AG08396 (cell line): Measurements from ENCODE around the gene ABTB2.
A peak's percentile ranks its signal among the peaks of the same experiment; 100 is the strongest.

Source experiments
- DNase-seq: peaks from one replicate; pipeline ENCODE4 v3.0.0; 2012; ENCODE audit warnings: low spot score, mixed read lengths

Gene ABTB2

DNA sequence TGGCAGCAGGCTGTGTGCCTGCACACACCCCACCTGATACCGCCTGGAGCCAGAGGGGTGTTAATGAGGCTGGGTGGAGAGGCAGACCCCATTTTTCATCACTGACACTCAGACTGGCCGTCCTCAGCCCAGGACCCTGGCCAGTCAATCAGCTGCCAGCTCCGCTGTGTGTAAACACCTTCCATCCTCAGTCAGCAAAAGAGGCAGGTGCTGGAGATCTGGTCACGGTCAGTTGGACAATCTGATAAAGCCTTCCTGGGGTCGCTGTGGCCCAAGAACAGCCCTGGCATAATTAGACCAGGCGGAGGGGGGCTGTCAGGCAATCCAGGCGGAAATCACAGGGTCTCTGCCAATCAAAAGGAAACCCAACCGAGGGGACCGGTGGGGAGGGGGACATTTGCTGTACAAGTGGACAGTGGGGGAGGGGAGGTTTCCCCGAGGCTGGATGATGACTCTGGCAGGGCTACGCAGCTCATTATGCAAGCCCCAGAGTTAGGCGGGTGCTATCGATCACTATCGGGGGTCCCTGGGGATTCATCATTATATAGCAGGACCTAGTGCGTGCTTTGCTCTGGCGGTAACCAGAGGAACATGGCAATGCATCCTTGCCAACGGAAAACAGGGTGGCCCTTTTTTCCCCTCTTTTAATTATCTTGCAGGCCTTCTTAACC lies 72.9 kb downstream of the ABTB2 start:
- DNase-seq = no peak

DNA sequence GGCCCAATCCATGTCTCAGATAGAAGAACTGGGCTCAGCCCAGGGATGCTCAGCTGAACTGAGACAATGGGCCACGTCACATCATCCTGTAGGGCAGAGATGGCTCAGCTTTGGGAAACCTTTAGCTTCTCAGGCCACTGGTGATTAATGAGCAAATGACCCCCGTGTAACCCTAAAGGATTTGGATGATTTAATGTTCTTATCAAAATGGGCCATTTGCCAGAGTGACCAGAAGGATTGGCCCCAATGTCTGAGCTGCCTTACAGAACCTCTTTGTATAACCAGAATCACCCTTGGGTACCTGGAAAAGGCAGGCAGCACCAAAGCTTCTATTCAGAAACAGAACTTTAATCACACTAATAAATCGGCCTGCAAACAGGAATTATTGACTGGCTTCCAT lies 73.7 kb downstream of the ABTB2 start:
- DNase-seq = no peak

DNA sequence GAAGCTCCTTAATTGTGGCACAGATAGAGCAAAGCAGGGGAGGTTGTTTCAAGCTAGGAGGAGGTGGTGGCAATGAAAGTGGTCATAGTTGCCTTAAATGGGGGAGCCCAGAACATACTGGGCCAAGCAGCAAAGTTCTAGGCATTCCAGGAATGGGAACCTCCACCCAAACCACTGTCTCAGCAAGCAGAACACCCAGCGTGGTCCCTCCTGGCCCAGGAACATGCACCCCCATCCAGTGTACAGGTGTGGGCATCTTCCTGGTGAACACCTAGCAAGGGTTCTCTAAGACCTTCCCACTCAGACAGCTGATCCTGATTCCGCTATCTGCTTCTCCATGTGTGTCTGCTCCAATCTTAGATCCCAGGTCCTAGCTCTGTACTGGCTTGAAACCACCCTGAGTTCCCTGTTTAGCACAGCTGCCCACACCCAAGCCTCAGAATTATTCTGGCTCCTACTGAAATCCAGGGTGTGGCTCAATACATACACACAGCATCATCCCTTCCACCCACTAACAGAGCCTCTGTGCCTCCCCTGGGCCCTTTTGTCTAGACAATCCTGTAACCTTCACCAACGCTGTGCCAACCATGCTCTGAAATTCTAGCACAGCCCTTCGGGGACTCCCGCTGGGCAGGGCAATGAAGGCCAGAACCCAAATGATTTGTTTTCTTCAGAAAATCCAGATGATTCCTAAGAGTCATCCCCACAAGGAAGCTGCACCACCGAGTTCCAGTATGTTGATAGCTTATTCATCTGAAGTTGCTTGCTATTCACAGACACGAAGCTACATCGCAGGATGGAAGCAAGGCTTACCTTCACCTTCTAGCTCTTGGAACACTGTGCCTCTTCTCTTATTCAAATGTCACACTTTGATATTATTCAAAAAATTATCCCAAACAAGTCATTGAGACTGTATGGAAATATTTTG lies 76.6 kb downstream of the ABTB2 start:
- DNase-seq = no peak

DNA sequence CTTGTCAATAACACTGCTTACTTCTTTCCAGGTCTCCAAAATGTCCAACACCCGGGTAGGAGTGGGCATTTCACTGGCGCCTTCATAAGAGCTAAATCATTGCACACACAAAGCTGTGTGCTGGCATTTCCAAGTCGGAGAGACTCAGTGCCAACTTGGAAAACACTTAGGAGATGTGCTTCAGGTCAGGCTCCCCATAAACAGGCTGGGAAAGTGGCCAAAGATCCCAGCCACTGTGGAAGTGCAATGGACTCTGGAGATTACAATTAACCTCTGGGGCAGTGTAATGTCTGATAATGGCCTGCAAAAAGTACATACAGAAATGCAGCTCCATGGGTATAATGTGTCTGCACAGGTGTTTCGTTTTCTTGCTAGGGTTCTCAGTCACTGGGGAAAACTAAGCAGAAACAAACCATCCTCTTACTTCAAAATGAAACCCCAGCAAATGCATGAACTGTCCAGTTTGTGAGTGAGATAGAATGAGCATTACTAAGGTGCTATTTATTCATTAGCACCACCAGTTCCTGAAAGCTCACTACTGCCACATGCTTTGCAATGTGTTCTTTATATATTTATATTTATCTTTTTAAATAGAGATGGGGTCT lies 79.0 kb downstream of the ABTB2 start:
- no peak for DNase-seq

DNA sequence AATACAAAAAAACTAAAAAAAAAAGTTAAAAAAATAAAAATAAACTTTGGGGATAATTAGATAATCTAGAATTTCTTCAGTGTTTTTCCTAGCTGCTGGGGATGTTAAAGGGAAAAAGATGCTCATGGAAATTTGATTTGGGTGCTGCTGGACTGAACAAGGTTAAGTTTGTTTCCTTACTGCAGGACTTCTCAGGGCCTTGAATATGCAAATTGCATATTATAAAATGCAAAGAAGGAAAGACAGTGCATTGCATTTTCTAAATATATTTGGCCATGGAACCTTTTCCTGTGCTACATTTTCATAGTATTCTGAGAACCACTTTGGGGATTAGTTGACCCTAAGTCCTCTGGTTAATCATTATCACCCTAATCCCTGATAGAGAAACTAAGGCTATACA lies 79.6 kb downstream of the ABTB2 start:
- DNase-seq = no peak

DNA sequence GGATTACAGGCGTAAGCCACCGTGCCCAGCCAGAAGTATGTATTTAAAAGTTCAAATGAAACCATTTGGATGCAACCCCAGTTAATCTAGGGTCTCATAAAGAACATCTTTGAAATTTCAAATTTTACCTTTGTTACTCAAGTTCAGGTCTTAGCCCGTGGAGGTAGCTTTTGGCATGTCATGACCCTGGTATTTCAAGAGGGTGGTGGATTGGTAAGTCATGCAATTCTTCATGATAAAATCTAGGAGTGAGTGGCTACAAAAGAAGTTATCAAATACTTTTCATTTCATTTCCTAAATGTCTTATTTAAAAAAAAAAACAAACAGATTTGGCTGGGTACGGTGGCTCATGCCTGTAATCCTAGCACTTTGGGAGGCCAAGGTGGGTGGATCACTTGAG lies 80.6 kb downstream of the ABTB2 start:
- DNase-seq = no peak

DNA sequence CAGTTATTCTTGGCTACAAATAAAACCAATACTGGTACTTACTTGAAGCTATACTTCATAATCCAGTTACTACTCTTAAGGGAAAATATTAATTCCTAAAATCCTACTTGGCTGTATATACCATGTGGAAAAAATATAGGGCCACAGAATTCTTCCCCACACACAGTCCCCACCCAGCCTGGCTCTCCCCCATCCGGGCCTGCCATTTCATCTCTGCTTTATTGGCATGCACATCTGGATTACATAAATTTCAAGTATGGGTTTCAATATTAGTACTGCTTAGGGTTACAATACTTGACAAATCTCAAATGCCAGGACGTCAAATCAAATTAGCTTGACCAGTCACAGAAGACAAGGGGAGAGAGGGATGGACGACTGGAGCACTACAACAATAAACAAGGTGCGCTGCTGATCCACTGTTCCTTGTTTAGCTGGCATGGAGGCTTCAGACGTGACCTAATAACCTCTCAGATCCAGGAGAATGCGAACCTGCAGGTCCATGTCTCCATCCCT lies 81.4 kb downstream of the ABTB2 start:
- DNase-seq = no peak

DNA sequence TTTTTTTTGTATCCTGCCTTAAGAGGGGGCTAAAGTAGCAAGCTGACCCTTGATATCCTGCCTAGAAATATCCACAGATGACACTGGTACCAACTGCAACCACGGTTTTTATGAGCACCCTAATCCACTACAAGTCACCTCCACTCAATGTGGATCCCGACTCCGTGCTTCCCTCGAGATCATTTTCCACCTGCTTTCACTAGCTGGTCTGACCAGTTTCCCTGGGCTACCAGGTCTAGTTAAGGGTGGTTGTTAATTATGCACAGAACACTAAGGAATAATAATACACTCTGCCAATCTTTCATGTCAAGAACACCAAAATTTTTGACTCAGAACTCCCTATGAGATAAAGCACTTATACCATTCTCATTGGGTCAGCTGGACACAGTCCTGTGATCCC lies 82.3 kb downstream of the ABTB2 start:
- no peak for DNase-seq

DNA sequence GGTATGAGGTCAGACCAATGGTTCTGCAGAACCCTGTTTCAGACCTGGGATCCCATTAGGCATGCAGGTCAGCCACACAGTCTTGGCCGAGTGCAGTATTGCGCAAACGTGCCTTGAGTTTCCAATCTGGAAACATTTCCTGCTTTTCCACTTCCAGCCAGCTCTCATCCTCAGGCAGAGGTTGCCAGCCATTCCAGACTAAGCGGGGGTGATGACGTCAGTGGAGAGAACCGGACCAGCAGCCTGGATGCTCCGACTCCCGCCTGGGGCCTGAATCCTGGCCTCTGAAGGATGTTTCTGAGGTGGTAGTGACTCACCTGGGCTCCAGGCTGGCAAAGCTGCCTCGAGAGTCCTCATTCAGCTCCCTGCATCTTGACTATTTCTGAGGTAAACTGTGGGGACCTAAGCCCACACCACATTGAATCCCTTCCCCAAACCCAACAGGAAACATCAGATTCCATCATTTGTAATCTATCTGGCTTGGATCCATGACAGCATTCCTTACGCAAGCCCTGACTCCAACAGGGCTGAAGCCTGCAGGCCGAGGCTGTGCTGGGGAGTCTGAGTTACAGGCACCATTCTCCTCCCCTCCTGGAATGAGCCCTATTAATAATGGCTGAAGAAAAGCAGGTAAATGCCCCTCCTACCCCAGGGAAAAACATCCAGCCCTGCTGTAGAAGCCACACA lies 83.0 kb downstream of the ABTB2 start:
- peak; percentile 92 for DNase-seq

DNA sequence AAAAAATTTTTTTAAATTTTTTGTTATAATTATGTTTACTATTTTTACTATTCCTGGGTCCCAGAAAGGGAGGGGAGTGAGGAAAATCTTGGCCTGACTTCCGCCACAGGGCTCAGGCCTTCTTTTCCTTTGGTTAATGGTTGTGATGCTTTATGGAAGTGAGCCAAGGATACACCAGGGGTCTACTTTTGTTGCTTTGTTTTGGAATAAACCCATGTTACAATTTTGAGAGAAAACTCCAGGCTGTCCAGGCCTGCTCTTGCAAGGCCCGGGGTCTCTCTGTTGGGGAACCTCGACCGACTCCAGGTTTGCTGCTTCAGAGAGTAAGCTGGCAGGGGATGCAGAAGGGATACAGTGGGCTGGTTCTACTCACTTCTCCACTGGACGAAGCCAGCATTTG lies 84.7 kb downstream of the ABTB2 start:
- no peak for DNase-seq

DNA sequence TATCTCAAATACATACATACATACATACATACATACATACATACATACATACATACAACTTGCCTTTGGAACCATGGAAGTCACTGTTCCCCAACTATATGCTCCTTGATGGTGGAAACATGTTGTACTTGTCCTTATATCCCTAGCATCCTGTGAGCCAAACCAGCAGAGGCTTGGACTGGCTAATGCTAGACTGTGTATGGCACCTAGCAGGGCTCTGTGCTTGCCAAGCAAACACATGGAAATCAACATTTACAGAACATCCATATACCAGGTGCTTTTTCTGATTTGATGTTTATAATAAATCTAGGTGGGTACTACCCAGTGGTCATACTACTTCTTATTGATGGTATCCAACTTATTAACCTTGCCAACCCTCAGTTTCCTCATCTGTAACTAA lies 86.1 kb downstream of the ABTB2 start:
- DNase-seq = no peak

DNA sequence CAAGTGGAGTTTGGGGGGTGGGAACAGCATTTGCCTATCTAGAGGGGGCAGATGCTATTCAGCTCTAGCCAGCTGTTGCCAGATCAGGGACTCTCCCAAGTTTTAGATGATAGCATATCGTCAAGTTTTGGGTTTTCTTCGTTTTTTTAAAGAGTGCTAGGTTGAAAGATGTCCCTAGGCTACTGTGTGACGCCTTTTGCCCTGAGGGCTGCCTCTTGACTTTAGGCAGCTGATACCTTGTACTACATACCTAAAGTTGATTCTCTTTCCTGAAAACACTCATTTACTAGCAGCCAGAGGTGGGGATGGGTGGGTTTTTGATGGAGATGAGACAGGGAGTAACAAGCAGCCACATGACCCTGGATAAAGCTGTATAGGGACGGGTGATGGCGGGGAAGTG lies 87.1 kb downstream of the ABTB2 start:
- DNase-seq = no peak

DNA sequence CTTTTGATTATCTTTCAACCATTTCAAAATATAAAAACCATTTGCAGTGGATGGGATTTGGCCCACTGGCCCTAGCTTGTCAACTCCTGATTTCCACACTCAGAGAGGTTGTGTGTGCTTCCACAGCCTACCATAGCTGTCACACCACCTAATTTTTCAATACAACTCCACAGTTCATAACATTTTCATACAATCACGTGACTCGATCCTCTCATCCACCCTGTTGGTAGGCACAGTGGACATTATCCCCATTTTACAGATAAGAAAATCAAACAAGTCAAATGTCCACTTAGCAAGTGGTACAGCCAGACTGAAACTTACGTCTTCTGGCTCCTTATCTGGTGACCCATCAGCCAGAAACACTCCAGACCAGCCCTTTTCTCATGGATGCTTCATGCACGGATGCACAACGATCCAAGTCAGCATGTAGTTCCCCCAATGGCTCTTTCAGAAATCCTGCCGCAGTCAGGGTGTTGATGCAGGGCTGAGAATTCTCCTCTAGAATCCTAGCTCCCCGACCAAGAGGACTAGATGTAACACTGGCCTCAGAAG lies 88.0 kb downstream of the ABTB2 start:
- no peak for DNase-seq

DNA sequence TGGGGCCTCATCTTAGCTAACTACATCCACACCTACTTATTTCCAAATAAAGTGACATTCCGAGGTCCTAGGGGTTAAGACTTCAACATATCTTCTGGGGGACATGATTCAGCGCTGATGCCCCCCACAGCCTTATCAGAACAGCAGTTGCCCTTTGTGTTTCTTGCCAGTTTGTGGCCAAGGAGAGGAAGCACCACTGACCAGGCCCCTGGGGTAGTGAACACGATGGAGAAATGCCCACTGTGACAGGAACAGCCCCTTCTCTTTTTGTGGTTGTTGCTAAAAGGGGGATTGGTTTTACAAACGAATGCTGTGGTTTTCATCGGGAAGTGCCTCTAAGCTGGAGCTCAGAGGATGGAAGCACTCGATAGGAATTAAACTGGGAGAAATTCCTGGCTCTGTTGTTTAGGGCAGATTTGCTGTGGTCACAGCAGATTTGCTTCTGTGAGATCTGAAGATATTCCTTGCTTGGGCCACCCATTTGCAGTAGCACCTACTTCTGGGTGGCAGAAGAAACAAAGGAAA lies 88.8 kb downstream of the ABTB2 start:
- no peak for DNase-seq

DNA sequence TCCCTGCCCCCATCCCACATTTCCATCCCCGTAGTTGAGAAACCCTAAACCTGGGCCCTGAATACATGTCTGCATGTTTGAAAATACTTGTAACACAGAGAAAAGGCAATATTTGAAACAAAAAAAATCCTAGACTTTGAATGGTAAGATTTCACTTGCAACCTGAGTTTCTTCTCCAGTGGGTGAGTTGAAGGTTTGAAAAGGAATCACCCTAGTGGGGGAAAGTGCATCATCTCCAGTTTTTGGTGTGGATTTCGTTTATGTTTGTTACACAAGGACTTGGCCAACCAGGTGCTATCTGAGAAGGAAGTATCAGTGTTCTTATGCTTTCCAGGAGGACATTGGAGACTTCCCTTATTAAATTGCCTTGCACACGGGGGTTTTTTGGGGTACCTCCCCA lies 90.4 kb downstream of the ABTB2 start:
- DNase-seq = no peak

DNA sequence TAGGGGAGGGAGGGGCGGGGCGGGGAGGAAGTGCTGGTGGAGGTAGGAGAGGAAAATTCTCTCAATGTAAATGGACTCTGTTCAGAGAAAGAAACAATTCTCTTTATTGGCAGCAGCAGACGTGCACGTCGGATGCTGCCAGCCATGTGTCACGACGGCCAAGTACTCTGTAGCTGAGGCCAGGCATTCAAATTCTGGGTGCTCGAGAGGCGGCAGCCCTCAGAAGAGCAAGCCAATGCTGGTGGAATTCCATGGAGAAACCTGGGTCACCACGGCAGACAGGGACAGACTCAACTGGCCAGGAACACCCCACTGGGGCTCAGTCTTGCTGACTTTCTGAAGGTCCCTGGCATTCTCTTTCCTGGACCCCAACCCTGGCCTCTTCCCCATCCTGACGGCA lies 90.8 kb downstream of the ABTB2 start:
- DNase-seq = peak; percentile 13

DNA sequence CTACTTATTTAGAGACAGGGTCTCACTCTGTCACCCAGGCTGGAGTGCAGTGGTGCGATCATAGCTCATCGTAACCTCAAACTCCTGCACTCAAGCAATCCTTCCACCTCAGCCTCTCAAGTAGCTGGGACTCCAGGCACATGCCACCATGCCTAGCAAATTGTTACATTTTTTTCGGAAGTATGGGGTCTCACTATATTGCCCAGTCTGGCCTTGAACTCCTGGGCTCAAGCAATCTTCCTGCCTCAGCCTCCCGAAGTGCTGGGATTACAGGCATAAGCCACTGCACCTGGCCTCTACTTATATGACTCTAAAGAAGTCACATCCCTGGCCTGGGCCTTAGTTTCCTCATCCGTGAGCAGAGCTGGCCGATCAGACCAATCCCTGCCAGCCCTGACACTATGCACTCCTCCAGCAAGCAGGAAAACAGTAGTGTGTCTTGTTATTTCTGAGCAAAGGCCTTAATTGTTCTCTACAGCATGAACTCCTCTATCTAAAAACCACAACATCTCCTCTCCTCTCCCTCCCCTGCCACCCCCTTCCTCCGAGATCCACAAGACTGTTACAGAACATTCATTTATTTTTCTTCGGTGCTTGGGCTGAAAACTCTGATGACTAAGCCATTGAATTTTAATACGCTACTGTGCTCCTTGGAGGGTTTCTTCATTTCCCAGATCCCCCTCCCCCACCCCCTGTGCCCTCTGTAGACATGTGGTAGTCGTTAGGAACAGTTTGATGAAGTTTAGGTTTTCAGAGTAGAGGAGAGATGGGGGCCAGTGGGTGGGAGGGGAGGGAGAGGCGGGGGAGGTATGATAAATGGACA lies 91.5 kb downstream of the ABTB2 start:
- DNase-seq = peak; percentile 64

DNA sequence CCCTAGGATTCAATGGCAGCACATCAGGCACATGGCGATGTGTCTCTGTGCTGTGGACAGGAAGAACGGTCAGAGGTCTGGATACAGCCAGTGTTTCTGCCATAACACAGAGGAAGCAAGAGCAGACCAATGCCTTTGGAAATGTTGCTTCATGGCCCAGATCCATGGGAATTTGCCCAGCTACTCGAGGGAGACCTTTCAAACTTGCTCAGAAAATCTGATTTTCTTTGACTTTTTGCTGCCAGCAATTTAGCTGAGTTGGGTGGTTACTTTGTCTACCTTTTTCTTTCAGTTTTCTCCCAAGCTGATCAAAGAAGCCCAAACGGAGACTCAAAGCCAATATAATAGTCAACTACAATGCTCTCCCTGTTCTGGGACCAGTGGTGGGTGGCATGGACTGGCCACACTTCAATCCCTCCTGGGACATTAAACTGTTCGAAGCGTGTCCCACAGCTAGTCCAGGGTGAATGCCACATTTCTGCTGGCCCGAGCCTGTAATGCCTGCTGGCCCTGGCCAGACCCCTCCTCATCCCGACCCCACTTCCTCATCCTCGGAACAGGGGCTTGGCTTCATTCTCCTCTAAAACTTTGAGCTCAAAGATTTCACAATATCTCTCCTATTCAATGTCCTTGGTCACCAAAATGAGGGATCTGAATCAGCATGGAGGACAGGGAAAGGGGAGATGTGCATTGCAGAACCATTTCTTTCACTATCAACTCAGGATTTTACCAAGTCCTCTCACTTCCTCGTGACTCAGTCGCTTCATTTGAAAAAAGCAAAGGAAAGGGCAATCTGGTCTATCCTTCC lies 93.3 kb downstream of the ABTB2 start:
- no peak for DNase-seq

DNA sequence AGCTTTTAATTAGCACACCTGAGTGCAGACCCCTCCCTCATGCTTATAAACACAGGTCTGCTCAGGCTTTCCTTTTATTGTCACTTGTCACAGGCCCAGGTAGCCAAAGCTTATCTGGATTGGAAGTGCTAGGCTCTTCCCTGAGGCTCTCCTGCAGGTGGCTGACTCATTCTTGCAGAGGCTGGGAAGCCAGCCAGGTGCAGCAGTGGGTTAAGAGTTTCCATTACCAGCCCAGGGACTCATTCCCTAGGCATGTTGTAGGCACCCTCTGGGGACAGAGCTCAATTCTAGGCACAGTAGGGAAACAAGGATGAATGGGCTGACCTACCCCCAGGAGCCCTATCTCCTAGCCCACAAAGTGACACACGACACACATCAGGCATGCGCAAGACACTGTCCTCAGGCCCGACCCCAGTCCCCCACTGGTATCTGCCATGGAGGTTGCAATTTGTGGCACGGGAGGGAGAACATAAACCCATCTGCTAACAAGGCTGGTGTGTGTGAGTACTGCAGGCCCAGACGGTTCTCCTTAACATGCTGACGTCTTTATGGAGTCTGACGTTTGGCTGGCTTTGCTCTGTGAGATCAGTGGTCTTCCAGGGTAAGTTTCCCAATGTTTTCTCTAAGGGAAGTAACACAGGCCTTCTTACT lies 94.2 kb downstream of the ABTB2 start:
- DNase-seq = peak; percentile 48
